ENCODE measurements around the gene PHACTR2.
"Not testable (repeated sequence)": the region's sequence is repeated elsewhere in the genome, so short reads cannot be mapped to it uniquely, and the experiment has no call there.

The PHACTR2 gene

GRCh38 chr6:143700684-143701348 lies 23.1 kb downstream of the PHACTR2 start:
- DNase-seq, result no peak

GRCh38 chr6:143701349-143702234 lies 23.8 kb downstream of the PHACTR2 start:
- no peak for DNase-seq

- DNase-seq, result no peak
Observed at GRCh38 chr6:143705569-143705968, 27.8 kb downstream of the PHACTR2 start.

DNA sequence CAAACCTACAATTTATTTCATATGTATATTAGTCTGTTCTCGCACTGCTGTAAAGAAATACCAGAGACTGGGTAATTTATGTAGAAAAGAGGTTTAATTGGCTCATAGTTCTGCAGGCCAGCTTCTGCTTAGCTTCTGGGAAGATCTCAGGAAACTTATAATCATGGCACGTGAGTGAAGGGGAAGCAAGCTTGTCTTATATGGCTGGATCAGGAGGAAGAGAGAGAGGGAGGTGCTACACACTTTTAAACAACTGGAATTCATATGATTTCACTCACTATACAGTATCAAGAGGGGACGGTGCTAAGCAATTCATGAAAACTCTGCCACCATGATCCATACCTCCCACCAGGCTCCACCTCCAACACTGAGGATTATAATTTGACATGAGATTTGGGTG lies 29.9 kb downstream of the PHACTR2 start:
- no peak for DNase-seq

- no peak for DNase-seq
Observed at GRCh38 chr6:143708889-143709288, 31.1 kb downstream of the PHACTR2 start.

DNA sequence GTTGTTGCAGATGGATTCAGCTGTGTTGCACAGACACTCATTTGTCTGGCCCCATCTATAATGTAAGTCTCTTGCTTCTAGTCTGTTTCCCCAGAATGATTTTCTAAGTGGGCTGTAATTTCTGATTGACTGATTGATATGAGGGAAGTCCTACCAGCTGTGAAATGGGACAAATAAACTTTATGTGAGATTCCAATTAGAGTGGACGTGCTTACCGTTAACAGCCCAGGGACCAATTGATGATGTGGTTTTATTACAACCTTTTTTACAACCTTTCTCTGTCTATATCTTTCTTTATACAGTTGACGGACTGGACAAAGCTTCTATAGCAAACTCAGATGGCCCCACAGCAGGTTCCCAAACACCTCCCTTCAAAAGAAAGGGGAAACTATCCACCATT lies 33.9 kb downstream of the PHACTR2 start:
- no peak for DNase-seq

DNA sequence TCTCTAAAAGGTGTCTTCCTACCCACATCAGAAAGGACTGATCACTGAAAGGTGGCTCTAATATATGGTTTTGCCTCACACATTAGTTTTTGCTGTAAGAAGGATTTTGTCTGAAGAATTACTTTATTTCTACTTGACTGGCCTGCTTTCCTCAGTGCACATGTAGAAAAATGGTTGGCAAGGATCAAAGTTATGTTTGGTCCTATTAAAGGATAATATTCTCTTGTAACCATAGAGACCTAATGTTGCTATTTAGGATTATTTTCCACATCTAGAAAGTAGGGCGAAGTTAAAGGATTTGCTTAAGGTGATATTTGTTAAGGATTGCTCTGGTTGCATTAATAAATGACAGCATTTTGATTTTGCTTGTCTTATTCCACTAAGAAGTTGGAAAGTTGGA lies 40.7 kb downstream of the PHACTR2 start:
- DNase-seq, result no peak

DNA sequence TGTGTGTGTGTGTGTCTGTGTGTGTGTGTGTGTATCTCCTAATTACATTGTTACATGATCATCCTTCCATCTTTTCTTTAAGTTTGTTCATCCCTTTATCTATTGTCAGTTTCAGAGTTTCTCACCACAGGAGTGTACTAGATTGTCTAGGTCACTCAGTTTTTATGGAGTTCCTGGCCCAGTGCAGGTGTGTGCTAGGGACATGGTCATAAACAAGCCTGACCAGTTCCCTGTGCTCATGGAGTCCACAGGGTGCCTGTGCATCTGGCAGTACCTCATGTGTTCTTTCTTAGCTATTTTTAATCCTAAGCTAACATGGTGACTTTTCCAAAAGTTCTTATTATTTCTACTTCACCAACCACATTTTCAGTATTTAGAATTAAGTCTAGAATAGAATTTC lies 43.9 kb downstream of the PHACTR2 start:
- no peak for DNase-seq

DNA sequence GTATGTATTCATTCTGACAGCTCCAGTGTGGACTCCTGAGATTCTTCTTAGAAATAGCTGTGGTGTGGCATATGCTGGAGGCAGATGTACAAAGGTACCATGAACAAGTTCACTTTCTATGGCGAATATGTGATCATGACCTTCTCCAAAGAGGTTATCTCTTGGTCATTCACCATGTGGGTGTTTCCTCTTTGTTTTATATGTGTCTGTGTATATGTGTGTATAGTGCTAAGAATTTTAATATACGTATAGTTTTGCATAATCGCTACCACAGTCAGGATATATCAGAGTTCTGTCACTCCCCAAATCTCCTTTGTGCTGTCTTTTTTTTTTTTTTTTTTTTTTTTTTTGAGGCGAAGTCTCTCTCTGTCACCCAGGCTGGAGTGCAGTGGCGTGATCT lies 47.1 kb downstream of the PHACTR2 start:
- no peak for DNase-seq

DNA sequence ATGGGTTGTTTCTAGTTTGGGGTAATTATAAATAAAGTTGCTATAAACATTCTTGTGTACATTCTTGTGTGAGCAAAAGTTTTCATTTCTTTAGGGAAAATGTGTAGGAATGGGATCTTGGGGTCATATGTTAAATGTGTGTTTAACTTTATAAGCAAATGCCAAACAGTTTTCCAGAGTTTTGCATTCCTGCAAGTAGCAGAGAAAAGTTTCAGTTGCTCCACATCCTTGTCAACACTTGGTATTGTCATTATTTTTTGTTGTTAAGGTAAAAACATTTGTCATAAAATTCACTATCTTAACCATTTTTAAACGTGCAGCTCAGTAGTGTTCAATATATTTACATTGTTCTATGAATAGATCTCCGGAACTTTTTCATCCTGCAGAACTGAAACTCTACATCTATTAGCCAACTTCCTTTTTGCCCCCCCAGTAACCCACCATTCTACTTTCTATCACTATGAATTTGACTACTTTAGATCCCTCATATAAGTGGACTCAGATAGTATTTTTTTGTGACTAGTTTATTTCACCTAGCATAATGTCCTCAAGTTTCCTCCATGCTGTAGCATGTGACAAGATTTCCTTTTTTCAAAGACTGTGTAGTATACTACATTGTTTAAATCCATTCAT lies 48.4 kb downstream of the PHACTR2 start:
- DNase-seq, result no peak

DNA sequence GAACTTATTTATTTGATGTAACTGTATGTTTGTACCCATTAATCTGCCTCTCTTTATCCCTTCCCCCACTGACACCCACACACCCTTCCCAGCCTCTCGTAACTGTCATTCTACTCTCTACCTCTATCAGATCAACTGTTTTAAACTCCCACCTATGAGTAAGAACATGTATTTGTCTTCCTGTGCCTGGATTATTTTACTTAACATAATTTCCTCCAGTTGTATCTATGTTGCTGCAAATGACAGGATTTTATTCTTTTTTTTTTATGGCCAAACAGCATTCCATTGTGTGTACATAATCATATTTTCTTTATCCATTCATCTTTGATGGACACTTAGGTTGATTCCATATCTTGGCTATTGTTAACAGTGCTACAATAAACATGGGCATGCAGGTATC lies 49.3 kb downstream of the PHACTR2 start:
- no peak for DNase-seq

- no peak for DNase-seq
Observed at GRCh38 chr6:143731789-143732188, 54.0 kb downstream of the PHACTR2 start.

DNA sequence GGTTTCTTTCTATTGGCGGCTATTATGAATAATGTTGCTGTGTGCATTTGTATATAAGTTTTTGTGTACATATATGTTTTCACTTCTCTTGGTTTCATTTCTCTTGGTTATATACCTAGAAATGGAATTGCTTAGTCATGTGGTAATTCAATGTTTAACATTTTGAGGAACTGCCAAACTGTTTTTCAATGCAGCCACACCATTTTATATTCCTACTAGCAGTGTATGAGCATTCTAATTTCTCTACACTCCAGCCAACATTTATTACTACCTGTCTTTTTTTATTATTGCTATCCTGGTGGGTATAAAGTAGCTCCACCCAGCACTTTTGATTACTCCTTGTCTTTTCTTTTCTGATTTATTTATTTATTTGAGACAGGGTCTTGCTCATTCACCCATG lies 54.8 kb downstream of the PHACTR2 start:
- no peak for DNase-seq

DNA sequence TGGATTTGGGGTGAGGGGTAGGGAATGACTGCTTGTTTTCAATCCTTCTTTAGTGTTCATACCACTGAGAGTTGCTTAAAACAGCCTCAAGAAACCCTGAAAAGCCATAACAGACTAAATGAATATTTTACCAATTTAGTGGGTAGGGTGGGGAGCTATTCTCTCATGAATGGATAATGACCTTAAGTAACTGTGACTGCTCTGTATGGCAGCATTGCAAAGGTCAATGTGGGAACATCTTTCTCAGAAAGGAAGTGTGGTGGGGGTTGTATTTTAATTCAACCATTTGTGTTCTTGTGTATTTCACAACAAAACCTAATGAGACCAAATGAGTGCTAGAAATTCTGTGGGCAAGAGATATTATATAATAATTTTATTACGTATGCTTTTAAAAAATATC lies 55.7 kb downstream of the PHACTR2 start:
- no peak for DNase-seq

DNA sequence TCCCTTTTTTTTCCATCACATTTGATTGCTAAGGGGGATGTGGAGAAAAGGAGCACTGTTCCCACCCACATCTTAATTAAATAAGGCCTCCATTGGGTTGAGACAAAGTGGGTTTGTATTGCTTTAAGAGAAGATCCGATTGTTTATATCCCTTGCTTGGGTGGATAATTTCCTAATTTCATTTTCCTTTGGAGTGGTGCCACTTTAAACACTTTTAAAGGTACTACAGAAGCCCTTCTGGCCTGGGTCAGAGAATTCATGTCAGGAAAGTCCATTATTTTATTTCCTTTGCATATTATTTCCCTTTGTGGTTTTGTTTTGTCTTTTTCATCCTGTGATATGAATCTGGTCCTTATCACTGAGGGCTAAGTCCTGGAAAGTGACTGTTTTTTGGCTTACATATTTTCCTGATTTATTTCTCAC lies 56.9 kb downstream of the PHACTR2 start:
- DNase-seq, result no peak

- not testable (repeated sequence) for DNase-seq
Observed at GRCh38 chr6:143738072-143738690, 60.4 kb downstream of the PHACTR2 start.

GRCh38 chr6:143739341-143739851 lies 61.6 kb downstream of the PHACTR2 start:
- no peak for DNase-seq

GRCh38 chr6:143740213-143740612 lies 62.4 kb downstream of the PHACTR2 start:
- DNase-seq, result no peak

- DNase-seq, result no peak
Observed at GRCh38 chr6:143741480-143741879, 63.7 kb downstream of the PHACTR2 start.

DNA sequence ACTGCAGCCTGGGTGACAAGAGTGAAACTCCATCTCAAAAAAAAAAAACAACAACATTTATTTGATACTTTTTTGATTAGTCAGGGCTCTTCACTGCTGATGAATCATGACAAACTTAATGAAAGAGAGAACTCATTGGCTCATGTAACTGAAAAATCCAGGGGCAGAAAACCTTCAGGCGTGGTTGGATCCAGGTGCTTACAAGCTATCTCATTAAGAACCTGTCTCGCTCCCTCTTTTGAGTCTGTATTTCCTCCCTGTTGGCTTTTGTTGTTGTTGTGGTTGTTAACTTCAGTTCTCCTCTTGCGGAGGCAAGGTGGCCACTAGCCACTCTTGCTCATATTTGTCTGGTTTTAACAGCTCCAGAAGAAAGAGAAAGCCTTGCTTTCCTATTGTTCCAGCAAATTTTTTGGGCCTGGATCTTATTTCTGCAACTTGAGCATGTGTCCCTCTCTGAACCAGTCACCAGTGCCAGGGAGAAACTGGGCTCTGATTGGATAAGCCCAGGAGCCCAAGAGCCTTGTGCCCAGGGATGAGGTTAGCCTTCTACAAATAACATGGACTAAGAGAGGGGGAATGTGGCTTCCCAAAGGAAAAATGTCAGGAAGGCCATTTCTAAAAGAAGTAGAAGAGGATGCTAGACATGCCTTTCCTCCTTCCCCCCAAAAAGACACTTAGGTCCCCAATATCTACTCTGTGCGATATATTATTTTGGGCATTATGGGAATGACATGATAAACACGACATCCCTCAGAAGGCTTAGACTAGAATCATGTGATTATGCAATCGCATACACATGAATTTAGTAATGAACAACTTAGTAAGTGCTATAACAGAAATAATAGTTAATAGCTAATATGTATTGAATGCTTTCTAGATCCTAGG lies 64.5 kb downstream of the PHACTR2 start:
- no peak for DNase-seq

DNA sequence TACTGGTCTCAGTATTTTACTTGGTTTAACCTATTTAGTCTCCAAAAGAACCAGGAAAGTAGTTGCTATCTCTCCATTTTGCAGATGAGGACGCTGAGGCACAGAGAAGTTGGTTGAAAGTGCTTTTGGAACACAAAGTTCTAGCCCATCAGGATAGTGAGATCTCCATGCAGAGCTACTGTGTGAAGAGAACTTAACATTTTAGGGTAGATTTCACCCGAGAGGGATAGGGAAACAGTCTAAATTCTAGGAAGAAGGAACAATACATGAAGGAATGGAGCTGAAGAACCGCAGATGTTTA lies 65.1 kb downstream of the PHACTR2 start:
- no peak for DNase-seq
